ENCODE measurements around the gene FEN1. TPM values are rescaled to one million over a fixed set of nuclear protein-coding genes. Genes with fewer than 3 reads are reported as not detected.

The FEN1 gene
- total and polyA plus RNA-seq, 2 donors (not counting 1 experiment from before 2014, with no cell fraction given) = 3.8 to 14.0 TPM

- H3K36me3 ChIP-seq (ENCODE audit: control insufficient read depth, insufficient read depth, low read length) = peaks cover 28% of the 10 kb centered on the region
- H3K79me2 ChIP-seq (ENCODE audit: control insufficient read depth, insufficient read depth, low read length) = peaks cover 9% of the 10 kb centered on the region
- H3K27me3 ChIP-seq (ENCODE audit: control insufficient read depth, insufficient read depth, low read length) = no peaks in the 10 kb centered on the region
- H3K9ac ChIP-seq (ENCODE audit: insufficient read depth, low read length) = no peak overlapping the region
- no peak for DNase-seq (ENCODE audit: low read depth in 2 of 2)
- H3K27ac ChIP-seq (ENCODE audit: insufficient read depth, low read length) = no peak overlapping the region
- peaks cover 3% of the 10 kb centered on the region for H3K4me1 ChIP-seq (ENCODE audit: control insufficient read depth, extremely low read depth, insufficient read depth, low read length)
- H3K4me2 ChIP-seq (ENCODE audit: extremely low read depth, insufficient read depth, low read length) = no peak overlapping the region
- H4K20me1 ChIP-seq (ENCODE audit: control insufficient read depth, extremely low read depth, insufficient read depth, low read length) = no peaks in the 10 kb centered on the region
- no peaks in the 10 kb centered on the region for H3K9me3 ChIP-seq (ENCODE audit: control insufficient read depth, insufficient read depth, low read depth, low read length)
- H3K4me3 ChIP-seq (replicated peaks in 1 of 4; ENCODE audit: control extremely low read depth in 1 of 4, insufficient read depth in 1 of 4, low read depth in 3 of 4, low read length in 4 of 4) = no peak overlapping the region
- H2AFZ ChIP-seq (ENCODE audit: low read length) = no peak overlapping the region
- TF ChIP-seq EZH2 (IDR thresholded peaks at IDR 0.05; ENCODE audit: low read length, missing control alignments) (no peak), CTCF (conservative IDR thresholded peaks at IDR 0.05 in 1 of 2, IDR thresholded peaks at IDR 0.05 in 1 of 2; ENCODE audit: low read depth in 1 of 2, low read length in 2 of 2) (no peak)
Measured at GRCh38 chr11:61810671-61811175, 18.0 kb downstream of the FEN1 start.

GRCh38 chr11:61811831-61812230 is 19.1 kb downstream of the FEN1 start:
- no peaks in the 10 kb centered on the region for H3K27me3 ChIP-seq (ENCODE audit: control insufficient read depth, insufficient read depth, low read length)
- no peak overlapping the region for H3K9ac ChIP-seq (ENCODE audit: insufficient read depth, low read length)
- H2AFZ ChIP-seq (ENCODE audit: low read length) = no peak overlapping the region
- DNase-seq (ENCODE audit: low read depth in 2 of 2) = no peak
- H3K4me2 ChIP-seq (ENCODE audit: extremely low read depth, insufficient read depth, low read length) = no peak overlapping the region
- peaks cover 24% of the 10 kb centered on the region for H3K36me3 ChIP-seq (ENCODE audit: control insufficient read depth, insufficient read depth, low read length)
- H3K9me3 ChIP-seq (ENCODE audit: control insufficient read depth, insufficient read depth, low read depth, low read length) = no peaks in the 10 kb centered on the region
- H4K20me1 ChIP-seq (ENCODE audit: control insufficient read depth, extremely low read depth, insufficient read depth, low read length) = no peaks in the 10 kb centered on the region
- peaks cover 3% of the 10 kb centered on the region for H3K4me1 ChIP-seq (ENCODE audit: control insufficient read depth, extremely low read depth, insufficient read depth, low read length)
- no peak overlapping the region for H3K27ac ChIP-seq (ENCODE audit: insufficient read depth, low read length)
- no peak overlapping the region for H3K4me3 ChIP-seq (replicated peaks in 1 of 4; ENCODE audit: control extremely low read depth in 1 of 4, insufficient read depth in 1 of 4, low read depth in 3 of 4, low read length in 4 of 4)
- TF ChIP-seq CTCF (conservative IDR thresholded peaks at IDR 0.05 in 1 of 2, IDR thresholded peaks at IDR 0.05 in 1 of 2; ENCODE audit: low read depth in 1 of 2, low read length in 2 of 2) = no peak
- no peak for TF ChIP-seq EZH2 (IDR thresholded peaks at IDR 0.05; ENCODE audit: low read length, missing control alignments)
- H3K79me2 ChIP-seq (ENCODE audit: control insufficient read depth, insufficient read depth, low read length) = peaks cover 11% of the 10 kb centered on the region

GRCh38 chr11:61812736-61813411 is 20.2 kb downstream of the FEN1 start:
- no peak overlapping the region for H3K4me2 ChIP-seq (ENCODE audit: extremely low read depth, insufficient read depth, low read length)
- no peak overlapping the region for H3K9ac ChIP-seq (ENCODE audit: insufficient read depth, low read length)
- DNase-seq (ENCODE audit: low read depth in 2 of 2) = no peak

More at GRCh38 chr11:61812736-61813411, 20.2 kb downstream of the FEN1 start:
- Histone ChIP-seq H3K4me1 (ENCODE audit: control insufficient read depth, extremely low read depth, insufficient read depth, low read length) (peaks cover 3% of the 10 kb centered on the region), H3K79me2 (ENCODE audit: control insufficient read depth, insufficient read depth, low read length) (peaks cover 11% of the 10 kb centered on the region), H4K20me1 (ENCODE audit: control insufficient read depth, extremely low read depth, insufficient read depth, low read length) (no peaks in the 10 kb centered on the region), H3K27me3 (ENCODE audit: control insufficient read depth, insufficient read depth, low read length) (no peaks in the 10 kb centered on the region), H2AFZ (ENCODE audit: low read length) (no peak overlapping the region), H3K36me3 (ENCODE audit: control insufficient read depth, insufficient read depth, low read length) (peaks cover 24% of the 10 kb centered on the region), H3K9me3 (ENCODE audit: control insufficient read depth, insufficient read depth, low read depth, low read length) (no peaks in the 10 kb centered on the region), H3K4me3 (replicated peaks in 1 of 4; ENCODE audit: control extremely low read depth in 1 of 4, insufficient read depth in 1 of 4, low read depth in 3 of 4, low read length in 4 of 4) (no peak overlapping the region), H3K27ac (ENCODE audit: insufficient read depth, low read length) (no peak overlapping the region)
- TF ChIP-seq EZH2 (IDR thresholded peaks at IDR 0.05; ENCODE audit: low read length, missing control alignments) (no peak), CTCF (conservative IDR thresholded peaks at IDR 0.05 in 1 of 2, IDR thresholded peaks at IDR 0.05 in 1 of 2; ENCODE audit: low read depth in 1 of 2, low read length in 2 of 2) (no peak)

All from fibroblast of lung (primary cell).